Spleen (tissue), 7 donors: ENCODE data around the gene NOS1AP.

Source experiments
- CTCF ChIP-seq, 11 experiments: fragments of 200-600 bp in 7 of 11; fragments of 450-650 bp in 4 of 11; sonication (generic) in 4 of 11; IDR thresholded peaks in 8 of 11; conservative IDR thresholded peaks in 3 of 11; 1 replicate in 7 of 11; 2 replicates in 4 of 11; pipeline versions ENCODE4 v1.4.0 to v1.8.0; 2016 to 2021; ENCODE audit warnings: antibody characterized with exemption in 11 of 11, inconsistent platforms in 4 of 11, mild to moderate bottlenecking in 1 of 11
- POLR2AphosphoS5 ChIP-seq, 3 donors: sonication (generic); formaldehyde crosslinking; IDR thresholded peaks; one replicate each; pipeline ENCODE4 v1.5.1; 2017; ENCODE audit warnings: antibody characterized with exemption in 3 of 3
- donor health status: DM: no; HTN: no; CAD: no; lungs with moderate emphysema.
- donor health status: DM: no; HTN: no; CAD: no.
- donor health status: DM: no; HTN: no; CAD: no.

DNA sequence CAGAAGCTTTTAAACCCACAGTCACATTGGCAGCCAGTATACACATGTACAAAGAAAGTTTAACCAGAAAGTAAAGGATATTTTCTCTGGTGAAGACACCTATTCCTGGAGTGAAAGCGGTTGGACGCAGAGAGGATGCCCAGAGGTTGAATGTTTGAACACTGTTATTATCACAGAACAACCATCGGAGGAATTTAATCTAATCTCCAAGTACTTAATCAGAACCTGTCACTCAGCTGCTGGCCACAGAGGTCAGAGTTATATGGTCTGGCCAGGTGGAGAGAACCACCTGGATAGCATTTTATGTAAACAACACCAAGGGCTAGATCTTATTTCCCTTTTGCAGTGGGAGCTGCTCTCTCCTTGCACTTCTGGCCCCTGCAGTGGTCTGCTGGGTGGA is 277.8 kb downstream of the NOS1AP start:
- TF ChIP-seq CTCF (IDR thresholded peaks at IDR 0.05 in 8 of 11, conservative IDR thresholded peaks at IDR 0.05 in 3 of 11) (no peak), POLR2AphosphoS5 (IDR thresholded peaks at IDR 0.05) (no peak)
